Measurements from ENCODE around the gene GLIS2.

DNA sequence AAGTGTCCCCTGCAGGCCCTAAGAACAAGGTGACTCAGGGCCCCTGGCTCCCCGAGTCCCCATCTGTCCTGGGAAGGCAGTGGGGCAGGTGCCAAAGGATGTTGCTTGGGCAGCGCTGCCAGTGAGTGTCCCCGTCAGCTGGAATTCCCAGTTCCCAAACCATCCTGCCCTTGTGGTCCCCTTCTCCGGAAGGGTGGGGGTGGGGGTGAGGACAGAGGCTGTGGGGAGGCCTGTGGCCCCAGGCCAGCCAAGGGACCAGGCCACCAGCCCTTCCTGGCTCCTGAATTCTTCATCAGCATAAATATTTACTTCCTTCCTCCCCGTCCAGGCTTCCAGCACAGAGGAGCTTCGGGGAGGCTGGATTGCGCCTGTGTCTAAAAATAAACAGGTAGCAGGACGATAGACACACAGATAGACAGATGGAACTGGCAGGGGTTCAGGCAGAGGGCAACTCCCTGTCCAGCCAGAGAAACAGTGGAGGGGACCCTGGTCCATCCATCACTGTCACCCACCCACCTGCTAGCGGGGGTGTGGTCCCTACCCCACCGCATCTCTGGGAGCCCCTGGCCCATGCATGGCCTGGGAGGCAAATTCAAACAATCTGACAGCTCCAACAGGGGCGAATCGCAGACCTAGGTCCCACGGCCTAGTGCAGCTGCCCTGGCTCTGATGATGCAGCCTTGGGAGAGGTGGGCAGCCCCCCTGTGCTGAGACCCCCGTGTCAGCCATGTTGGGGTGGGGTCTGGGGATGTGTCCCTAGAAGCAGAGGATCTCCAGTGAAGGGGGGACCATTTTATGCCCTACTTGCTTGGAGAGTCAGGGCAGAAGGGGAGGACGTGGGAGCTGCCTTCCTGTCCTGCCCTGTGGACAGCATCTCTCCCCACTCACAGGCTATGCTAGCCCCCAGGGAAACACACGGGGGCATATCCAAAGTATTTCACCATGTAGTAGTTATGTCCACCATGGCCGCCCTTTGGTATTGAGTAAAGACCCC is 13.2 kb downstream of the GLIS2 start:
- TF ChIP-seq POLR2A (IDR thresholded peaks at IDR 0.05), result no peak
- TF ChIP-seq, protein P1, sequence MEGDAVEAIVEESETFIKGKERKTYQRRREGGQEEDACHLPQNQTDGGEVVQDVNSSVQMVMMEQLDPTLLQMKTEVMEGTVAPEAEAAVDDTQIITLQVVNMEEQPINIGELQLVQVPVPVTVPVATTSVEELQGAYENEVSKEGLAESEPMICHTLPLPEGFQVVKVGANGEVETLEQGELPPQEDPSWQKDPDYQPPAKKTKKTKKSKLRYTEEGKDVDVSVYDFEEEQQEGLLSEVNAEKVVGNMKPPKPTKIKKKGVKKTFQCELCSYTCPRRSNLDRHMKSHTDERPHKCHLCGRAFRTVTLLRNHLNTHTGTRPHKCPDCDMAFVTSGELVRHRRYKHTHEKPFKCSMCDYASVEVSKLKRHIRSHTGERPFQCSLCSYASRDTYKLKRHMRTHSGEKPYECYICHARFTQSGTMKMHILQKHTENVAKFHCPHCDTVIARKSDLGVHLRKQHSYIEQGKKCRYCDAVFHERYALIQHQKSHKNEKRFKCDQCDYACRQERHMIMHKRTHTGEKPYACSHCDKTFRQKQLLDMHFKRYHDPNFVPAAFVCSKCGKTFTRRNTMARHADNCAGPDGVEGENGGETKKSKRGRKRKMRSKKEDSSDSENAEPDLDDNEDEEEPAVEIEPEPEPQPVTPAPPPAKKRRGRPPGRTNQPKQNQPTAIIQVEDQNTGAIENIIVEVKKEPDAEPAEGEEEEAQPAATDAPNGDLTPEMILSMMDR (IDR thresholded peaks at IDR 0.05 in 8 of 11, conservative IDR thresholded peaks at IDR 0.05 in 3 of 11), result no peak
